NB4 (cell line): ENCODE results near the gene RPS18.

Source experiments
- CTCF ChIP-seq: IDR thresholded peaks from one replicate; pipeline ENCODE4 v1.5.1; 2012; ENCODE audit warnings: low read depth, low read length
- MYC ChIP-seq: IDR thresholded peaks from 2 replicates; pipeline ENCODE4 v1.6.1; 2011; ENCODE audit warnings: low read depth, low read length
- POLR2A ChIP-seq: IDR thresholded peaks from 2 replicates; pipeline ENCODE4 v1.6.1; 2011; ENCODE audit warnings: mild to moderate bottlenecking; ENCODE audit not compliant: insufficient read length; ENCODE audit errors: extremely low read depth
- TF ChIP-seq, protein P1 (sequence below): IDR thresholded peaks from 2 replicates; pipeline ENCODE4 v1.6.1; 2011; ENCODE audit warnings: low read depth, low read length

GRCh38 chr6:33312361-33313104, 40.7 kb downstream of the RPS18 start:
- TF ChIP-seq CTCF = no peak
- TF ChIP-seq, protein P1, sequence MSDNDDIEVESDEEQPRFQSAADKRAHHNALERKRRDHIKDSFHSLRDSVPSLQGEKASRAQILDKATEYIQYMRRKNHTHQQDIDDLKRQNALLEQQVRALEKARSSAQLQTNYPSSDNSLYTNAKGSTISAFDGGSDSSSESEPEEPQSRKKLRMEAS = no peak
- TF ChIP-seq MYC = no peak
- no peak for TF ChIP-seq POLR2A
